NCI-H460 (cell line): ENCODE results near the gene HEPHL1. TPM values are rescaled to one million over a fixed set of nuclear protein-coding genes. Genes with fewer than 3 reads are reported as not detected.
"Not testable (repeated sequence)": the region's sequence is repeated elsewhere in the genome, so short reads cannot be mapped to it uniquely, and the experiment has no call there.

ENCODE experiments used
- DNase-seq: peaks from one replicate; pipeline ENCODE4 v3.0.0-alpha.2; 2016; ENCODE audit warnings: low read depth; ENCODE audit errors: extremely low read depth
- total RNA-seq: library from RNA; depleted of rRNA; stranded (reverse); fragments of >200 nt; shearing (Covaris generic); gene quantifications from 2 replicates; pipeline ENCODE4 v1.2.3, GENCODE V29; 2014

Gene HEPHL1
- total RNA-seq, 1 experiment from 2014 or later = not detected

DNA sequence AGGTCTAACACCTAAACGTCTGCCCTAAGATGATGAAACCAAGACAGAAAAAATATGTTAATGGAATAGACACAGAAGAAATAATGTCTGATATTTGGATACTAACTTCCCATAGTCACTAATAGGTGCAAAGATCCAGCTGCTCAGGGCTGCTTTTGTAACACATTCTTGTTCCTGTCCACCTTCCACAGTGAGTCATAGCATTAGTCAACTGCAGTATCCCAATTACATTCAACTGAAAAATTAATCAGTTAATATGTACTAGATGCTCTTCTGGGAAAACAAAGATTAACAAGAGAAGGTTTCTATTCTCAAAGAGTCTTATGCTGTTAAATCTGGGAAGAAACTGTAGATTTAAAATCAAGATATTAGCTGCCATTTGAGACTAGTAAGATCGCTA lies 47.6 kb downstream of the HEPHL1 start:
- DNase-seq = no peak

DNA sequence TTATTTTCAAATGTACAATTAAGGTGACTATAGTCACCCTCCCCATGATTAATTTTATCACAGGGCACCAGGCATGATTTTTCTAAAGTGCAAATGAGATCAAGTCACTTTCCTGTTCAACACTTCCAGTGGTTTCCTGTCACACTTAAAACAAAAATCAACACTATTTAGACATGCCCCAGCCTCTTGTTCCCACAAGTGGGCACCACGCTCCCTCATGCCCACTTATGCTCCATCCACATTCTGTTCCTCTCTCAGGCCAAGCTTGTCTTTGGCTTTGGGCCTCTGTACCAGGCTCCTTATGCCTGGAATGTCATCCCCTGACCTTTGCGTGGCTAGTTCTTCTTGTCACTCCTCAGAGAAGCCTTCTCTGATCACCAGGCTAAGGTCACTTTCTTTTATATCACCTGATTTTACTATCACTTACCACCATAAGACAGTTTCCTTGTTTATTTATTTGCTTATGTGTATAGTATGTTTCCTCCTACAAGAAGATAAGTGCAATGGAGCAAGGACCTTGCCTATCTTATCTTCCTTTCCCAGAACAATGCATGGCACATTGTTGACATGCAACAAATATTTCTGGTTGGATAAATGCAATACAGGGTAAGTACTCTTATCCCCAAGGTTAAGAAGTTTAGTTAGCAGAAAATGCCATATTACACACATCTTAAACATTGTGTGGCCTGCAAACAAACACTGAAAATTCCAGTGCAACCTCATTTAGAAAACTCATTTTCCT lies 56.6 kb downstream of the HEPHL1 start:
- DNase-seq = no peak

DNA sequence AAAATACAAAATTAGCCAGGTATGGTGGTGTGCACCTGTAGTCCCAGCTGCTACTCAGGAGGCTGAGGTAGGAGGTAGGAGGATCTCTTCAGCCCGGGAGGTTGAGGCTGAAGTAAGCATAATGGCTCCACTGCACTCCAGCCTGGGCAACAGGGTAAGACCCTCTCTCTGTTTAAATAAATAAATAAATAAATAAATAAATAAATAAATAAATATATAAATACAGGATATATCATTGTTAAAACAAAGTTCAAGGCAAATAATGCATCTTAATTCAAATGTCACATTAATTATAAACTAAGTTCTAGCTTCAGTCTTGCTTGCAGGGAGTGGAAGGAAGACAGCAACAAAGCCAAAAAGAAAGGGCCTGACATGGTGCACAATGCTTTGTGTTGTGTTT lies 63.0 kb downstream of the HEPHL1 start:
- DNase-seq = no peak

DNA sequence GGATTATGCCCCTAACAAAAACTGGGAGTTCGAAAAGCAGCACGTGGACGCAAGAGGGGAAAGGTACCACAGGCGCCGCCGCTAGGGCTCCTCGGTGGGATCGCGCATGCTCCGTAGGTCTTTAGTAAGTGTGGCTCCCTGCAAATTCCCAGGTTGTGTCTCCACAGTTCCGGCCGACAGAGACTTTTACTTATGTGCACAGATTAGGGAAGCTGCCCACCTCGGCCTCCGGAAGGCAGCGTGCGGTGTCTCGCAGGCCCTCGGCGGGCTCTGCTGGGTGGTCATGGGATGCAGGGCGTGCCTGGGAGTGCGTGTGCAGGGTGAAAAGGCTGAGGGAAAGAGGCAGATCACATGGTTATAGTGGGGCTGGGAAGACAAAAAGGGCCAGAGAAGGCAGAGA lies 67.8 kb downstream of the HEPHL1 start:
- no peak for DNase-seq

DNA sequence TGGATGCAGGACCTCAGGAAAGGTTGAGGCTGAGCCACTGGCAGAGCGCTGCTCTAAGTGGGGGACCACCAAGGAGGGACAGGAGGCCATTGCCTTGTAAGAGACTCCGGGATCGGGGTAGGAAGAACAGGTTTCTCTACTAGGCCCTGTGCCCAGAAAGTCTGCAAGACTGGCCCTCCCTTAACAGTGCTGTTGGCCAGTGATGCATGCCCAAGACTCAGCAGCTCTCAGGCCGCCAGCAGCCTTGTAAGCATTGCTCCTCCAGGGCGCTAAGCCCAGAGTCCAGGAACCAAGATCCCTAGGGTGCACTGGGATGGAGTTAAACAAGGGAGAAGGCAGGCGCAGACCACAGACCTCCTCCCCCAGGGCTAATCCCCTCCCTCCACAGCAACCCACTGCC lies 68.2 kb downstream of the HEPHL1 start:
- no peak for DNase-seq

DNA sequence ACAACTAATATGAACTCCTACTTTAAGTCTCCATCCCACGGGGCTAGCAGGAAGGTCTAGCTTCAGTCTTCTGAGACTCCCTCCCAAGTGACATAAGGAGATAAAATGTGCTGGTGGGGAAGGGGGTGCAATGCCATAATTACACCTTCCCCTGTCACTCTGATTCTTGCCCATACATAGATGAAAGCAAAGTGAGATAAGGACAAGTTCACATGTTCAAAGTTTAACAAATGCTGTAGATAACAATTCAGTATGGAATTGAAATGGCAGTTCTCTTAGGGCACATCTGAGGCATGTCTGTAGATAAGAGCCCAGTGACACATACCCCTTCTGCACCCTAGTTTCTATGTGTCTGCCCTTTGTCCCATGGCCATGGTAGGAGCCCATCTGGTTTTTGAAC lies 69.2 kb downstream of the HEPHL1 start:
- DNase-seq = no peak

DNA sequence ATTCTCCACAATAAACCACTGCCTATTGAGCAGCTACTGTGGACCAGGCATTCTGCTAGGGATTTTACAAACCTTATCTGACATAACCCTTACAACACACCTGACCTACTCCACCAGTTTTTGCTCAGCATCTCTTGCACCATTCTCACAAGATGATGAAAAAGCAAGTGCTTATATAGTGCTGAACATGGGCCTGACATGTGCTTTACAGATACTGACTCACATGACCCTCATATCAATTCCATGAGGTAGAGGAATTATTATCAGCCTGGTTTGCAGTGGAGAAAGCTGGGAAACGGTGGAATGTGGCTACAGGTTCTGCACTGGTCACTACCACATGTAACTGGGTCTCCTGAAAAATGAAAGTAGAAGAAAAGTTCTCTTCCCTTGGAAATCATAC lies 69.9 kb downstream of the HEPHL1 start:
- DNase-seq = no peak

DNA sequence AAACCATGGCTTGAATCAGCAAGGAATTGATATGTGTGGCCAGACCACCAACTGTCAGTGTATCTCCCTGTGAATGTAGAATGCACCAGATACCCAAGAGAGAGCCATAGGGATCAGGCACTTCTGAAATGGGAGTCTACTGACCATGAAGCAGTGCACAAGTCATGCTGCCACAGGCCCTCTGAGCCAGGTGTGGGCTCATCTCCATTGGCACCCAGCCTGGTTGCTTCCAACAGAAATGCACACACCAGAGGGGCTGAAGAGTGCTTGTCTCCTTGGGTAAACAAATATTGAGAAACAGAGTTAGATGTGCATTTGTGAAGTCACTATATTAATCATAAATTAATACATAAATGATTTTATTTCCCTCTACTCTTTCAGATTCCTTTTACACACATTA lies 79.1 kb downstream of the HEPHL1 start:
- DNase-seq = no peak

DNA sequence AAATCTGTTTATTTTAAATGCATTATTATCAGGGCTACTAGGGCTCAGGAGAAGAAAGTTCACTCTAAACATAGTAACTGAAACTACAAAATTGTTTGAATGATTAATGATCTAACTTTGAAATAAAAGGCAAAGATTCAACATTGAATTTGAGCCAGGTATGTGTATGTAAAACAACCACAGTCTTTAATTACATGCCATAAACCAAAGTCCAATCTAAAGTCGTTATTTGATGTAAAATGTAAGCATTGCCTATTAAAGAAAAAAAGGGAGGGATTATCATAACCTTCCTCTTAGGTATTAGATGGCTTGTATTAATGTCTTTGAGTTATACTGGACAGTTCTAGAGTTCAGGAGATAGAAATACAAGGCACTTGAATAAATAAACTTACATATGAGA lies 82.3 kb downstream of the HEPHL1 start:
- DNase-seq = no peak

DNA sequence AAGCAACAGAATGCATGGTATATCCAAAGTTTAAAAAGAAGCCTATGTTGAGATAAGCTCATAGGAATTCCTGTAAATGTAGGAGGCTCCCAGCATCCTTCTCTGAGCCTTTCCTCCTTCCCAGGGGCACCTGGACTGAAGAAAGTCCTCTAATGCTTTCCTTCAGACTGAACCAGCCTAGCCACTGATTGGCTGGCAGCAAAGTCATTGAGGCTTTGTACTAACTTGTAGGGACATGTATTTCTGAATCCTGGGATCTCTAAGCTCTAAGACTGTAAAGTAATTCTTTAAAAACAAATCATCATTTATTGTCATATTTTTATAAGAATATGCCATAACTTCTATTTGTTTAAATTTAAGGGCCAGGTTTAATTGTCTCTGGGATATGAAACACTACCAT lies 83.6 kb downstream of the HEPHL1 start:
- no peak for DNase-seq

DNA sequence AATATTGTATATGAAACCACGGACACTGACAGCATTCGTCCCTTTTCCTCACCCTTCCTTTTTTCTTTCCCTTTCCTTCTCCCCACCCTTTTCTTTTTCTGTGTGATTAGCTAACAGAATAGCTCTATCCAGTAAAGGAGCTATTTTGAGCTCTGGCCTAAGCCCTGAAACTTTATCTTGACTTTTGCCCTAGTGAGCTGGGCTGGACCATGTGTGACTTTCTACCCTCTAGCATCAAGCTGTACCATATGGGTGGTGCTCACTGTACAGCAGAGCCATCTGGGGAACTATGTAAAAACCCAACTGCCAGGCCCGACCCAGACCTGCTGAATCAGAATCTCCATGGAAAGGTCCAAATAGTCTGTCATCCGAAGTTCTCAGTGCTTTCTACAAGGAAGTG lies 85.6 kb downstream of the HEPHL1 start:
- no peak for DNase-seq

DNA sequence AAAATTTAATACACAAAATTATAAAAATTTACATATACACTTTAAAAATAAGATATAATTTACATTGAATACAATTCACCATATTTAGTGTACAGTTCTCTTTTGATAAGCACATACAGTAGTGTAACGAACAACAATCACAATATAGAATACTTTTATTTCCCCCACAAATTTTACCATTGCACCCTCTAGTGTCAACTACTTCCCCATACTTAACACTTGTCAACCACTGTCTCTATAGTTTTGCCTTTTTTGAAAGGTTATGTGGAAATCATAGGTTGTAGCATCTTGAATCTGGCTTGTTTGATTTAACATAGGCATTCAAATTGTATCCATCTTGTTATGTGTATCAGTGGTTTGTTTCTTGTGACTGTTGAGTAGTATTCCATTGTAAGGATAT lies 86.2 kb downstream of the HEPHL1 start:
- no peak for DNase-seq

DNA sequence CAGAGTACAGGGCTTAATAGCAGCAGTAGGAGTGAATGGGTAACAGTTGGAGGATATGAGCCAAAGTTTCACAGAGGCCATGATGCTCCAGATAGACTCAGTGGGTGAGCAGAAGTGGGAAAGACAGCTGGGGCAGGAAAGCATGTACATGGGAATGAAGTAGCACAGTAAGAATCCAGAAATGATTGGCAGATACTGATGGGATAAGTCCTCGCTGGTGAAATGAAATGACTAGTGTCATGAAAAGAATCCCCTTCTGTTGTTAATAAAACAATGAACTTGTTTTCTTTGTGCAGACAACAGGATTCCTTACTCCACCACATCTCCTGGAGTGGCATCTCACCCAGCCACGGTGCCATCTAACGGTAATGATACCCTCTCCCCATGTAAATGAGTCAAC lies 90.1 kb downstream of the HEPHL1 start:
- no peak for DNase-seq

DNA sequence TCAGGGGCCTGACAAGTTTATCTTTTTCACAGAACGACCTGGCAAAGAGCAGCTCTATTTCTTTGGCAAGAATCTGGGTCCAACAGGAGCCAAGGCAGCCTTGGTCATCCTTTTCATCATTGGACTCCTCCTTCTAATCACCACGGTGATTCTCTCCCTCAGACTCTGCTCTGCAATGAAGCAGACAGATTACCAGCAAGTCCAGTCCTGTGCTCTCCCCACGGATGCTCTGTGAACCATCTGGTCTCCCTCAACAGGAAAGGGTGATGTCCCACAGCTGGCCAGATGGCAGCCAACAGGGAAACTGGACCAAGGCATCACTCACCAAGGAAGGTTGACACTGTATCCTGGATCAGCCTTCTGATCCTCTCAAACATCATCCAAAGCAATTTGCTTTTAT lies 90.5 kb downstream of the HEPHL1 start:
- no peak for DNase-seq

DNA sequence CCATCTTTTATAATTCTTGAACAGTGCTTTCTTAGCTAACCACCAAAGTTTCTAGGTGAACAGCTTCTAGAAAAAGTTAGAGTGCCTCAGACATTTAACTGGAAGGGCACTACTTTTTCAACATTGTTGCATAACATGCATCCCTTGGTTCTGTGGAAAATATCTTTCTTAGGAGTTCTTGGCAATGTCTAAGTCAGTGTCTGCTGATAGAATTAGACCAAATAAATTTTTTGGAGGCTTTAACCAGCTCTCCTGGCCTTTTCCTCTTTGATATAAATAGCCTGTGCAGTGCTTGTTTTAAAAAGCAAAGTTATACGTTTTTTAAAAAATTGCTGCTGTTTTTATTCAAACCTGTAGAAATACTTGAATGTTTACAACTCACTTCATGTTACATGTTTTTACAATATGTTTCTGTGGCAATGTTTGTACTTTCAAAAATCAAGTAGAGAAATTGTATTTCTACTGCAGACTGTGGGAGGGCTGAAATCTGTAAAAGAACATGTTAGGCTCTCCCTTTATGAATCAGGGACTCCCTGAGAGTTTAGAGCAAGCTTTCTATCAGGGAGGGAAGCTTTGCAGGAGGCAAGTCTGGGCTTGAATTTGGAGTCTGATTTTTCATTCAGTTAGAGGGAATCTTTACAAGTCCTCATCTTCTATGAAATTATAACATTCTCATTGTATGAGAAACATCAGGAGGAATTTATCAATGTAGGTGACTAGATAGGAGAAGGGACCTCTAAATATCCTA lies 91.2 kb downstream of the HEPHL1 start:
- DNase-seq = no peak

DNA sequence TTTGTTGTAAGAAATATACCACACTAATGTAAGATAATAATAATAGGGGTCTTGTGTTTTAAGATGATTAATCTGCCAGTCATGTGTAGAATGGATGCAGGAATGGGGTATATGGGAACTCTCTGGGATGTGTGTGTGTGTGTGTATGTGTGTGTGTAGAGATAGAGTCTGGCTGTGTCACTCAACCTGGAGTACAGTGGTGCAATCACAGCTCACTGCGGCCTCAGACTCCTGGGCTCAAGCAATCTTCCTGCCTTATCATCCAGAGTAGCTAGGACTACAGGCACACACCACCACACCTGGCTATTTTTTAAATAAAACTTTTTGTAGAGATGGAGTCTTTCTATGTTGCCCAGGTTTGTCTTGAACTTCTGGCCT lies 96.0 kb downstream of the HEPHL1 start:
- DNase-seq = no peak

DNA sequence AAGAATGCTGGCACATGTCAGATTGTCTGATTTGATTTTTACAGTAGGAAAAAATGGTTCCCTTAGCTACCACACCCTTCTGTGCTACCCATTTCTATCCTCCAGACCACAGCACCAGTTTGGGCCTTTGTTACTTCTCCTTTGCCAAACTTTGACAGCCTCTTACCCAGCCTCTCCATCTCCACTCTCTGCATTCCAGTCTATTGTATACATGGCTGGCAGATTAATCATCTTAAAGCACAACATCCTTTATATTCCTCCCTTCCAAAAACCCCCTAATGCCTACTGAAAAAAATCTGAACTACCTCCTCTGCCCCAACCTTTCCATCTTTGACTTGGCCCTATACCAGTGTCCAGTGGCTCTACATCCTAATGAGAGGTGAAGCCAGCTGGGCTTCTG lies 96.7 kb downstream of the HEPHL1 start:
- DNase-seq = no peak

DNA sequence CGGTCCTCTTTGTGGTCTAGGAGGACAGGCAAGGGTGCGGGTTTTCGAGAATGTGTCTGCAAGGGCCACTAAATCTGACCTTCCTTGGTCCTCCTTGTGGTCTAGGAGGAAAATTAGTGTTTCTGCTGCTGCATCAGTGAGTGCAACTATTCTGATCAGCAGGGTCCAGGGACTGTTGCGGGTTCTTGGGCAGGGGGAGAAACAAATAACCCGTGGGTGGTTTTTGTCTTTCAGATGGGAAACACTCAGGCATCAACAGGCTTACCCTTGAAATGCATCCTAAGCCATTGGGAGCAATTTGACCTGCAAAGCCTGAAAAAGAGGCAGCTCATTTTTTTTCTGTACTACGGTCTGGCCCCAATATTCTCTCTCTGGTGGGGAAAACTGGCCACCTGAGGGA lies 98.5 kb downstream of the HEPHL1 start:
- DNase-seq = not testable (repeated sequence)

DNA sequence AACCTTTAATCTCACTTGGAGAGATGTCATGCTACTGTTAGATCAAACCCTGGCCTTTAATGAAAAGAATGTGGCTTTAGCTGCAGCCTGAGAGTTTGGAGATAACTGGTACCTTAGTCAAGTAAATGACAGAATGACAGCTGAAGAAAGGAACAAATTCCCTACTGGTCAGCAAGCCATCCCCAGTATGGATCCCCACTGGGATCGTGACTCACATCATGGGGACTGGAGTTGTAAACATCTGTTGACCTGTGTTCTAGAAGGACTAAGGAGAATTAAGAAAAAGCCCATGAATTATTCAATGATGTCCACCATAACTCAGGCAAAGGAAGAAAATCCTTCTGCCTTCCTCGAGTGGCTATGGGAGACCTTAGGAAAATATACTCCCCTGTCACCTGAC lies 99.4 kb downstream of the HEPHL1 start:
- DNase-seq = not testable (repeated sequence)

DNA sequence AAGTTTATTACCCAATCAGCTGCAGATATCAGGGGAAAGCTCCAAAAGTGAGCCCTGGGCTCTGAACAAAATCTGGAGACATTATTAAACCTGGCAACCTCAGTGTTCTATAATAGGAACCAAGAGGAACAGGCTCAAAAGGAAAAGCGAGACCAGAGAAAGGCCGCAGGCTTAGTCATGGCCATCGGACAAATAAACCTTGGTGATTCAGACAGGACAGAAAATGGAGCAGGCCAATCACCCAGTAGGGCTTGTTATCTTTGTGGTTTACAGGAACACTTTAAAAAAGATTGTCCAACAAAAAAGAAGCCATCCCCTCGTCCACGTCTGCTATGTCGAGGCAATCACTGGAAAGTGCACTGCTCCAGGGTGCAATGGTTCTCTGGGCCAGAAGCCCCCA lies 99.8 kb downstream of the HEPHL1 start:
- no peak for DNase-seq

DNA sequence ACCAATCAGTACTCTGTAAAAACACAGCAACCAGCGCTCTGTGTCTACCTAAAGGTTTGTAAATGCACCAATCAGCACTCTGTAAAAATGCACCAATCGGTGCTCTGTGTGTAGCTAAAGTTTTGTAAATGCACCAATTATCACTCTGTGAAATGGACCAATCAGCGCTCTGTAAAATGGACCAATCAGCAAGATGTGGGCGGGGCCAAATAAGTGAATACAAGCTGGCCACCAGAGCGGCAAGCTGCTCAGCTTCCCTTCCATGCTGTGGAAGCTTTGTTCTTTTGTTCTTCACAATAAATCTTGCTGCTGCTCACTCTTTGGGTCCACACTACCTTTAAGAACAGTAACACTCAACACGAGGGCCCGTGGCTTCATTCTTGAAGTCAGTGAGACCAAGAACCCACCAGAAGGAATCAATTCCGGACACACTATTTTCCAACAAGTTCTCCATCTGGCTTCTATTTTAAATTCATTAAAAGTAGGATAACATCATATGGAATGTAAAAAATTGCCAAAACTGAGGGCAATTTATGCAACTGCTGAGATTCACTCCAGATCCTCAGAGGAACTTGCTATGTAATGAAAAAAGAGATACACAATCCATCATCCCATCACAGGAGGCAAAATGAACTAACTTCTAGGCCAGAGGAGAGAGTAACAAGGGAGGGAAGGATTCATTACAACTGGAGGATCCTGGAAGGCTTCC lies 104.4 kb downstream of the HEPHL1 start:
- no peak for DNase-seq

DNA sequence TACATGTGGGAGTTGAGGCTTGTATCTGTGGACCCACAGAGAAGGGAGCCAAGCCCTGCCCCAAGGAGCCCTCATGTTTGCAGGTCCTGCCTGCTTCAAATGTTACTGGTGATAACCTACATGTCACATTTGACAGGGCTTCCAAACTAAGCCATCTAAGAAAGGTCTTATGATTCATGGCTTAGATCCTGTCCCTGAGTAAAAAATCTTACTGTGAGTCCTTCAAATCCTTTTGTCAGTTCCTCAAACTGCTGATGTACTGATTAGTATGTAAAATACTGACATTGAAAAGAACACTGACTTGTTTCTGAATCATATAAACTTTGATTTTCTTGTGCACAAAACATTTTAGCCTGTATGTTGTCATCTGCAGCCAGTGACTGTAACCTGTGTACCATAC lies 106.5 kb downstream of the HEPHL1 start:
- DNase-seq = no peak
